Chondrocyte (in vitro differentiated cells): ENCODE results near the gene C14orf180. TPM values are rescaled to one million over a fixed set of nuclear protein-coding genes. Genes with fewer than 3 reads are reported as not detected.

Experiments used
- DNase-seq: peaks from one replicate; pipeline ENCODE4 v3.0.0; 2021; ENCODE audit warnings: mixed read lengths, low spot score
- H3K27ac Mint-ChIP-seq: one replicate; pipeline ENCODE4 v1.8.0; 2021; ENCODE audit warnings: mild to moderate bottlenecking, moderate library complexity, mixed read lengths; ENCODE audit not compliant: unreplicated experiment
- H3K27me3 Mint-ChIP-seq: 2 replicates; pipeline ENCODE4 v1.8.0; 2021; ENCODE audit warnings: low read depth, mixed read lengths
- H3K36me3 Mint-ChIP-seq: 2 replicates; pipeline ENCODE4 v1.8.0; 2021; ENCODE audit warnings: low read depth, mixed read lengths
- H3K4me1 Mint-ChIP-seq: 2 replicates; pipeline ENCODE4 v1.8.0; 2021; ENCODE audit warnings: low read depth, mild to moderate bottlenecking, mixed read lengths
- H3K4me3 Mint-ChIP-seq: one replicate; pipeline ENCODE4 v1.8.0; 2021; ENCODE audit warnings: mild to moderate bottlenecking, moderate library complexity, mixed read lengths; ENCODE audit not compliant: unreplicated experiment
- H3K9me3 Mint-ChIP-seq: 2 replicates; pipeline ENCODE4 v1.8.0; 2021; ENCODE audit warnings: low read depth, mixed read lengths
- CTCF ChIP-seq: fragments of 200-600 bp; sonication (generic); IDR thresholded peaks from 2 replicates; pipeline ENCODE4 v1.5.0; 2021; ENCODE audit warnings: antibody characterized with exemption, mild to moderate bottlenecking, moderate library complexity
- long read RNA-seq: library from polyadenylated mRNA; stranded (forward); transcript quantifications from one replicate; pipeline ENCODE4 v2.0.0, GENCODE V29; 2021
- total RNA-seq: library from RNA; stranded (reverse); gene quantifications from 3 replicates; pipeline ENCODE4 v1.2.1, GENCODE V29; 2021

The C14orf180 gene
- total RNA-seq, result not detected in 3 replicates
- long read RNA-seq, result 0 reads

GRCh38 chr14:104579507-104579906 is at the start of gene C14orf180:
Gene C14orf180 (plus strand): TSS chr14:104579764. CDS start chr14:104586431, 6,667 bp downstream.
- no peaks in the 10 kb centered on the region for H3K36me3 Mint-ChIP-seq
- no peaks in the 10 kb centered on the region for H3K9me3 Mint-ChIP-seq
- H3K4me1 Mint-ChIP-seq, result no peaks in the 10 kb centered on the region
- no peak for DNase-seq
- no peak for TF ChIP-seq CTCF
- peaks cover 12% of the 10 kb centered on the region for H3K27me3 Mint-ChIP-seq
- H3K27ac Mint-ChIP-seq, result no peak within 1 kb of the TSS
- H3K4me3 Mint-ChIP-seq, result no peak within 1 kb of the TSS

GRCh38 chr14:104530646-104531045 is 48.9 kb upstream of the C14orf180 start:
- DNase-seq, result no peak
- Mint-ChIP-seq H3K27ac (no peak overlapping the region), H3K9me3 (peaks cover 22% of the 10 kb centered on the region), H3K27me3 (peaks cover 15% of the 10 kb centered on the region), H3K36me3 (no peaks in the 10 kb centered on the region), H3K4me3 (no peak overlapping the region), H3K4me1 (no peaks in the 10 kb centered on the region)
- no peak for TF ChIP-seq CTCF

DNA sequence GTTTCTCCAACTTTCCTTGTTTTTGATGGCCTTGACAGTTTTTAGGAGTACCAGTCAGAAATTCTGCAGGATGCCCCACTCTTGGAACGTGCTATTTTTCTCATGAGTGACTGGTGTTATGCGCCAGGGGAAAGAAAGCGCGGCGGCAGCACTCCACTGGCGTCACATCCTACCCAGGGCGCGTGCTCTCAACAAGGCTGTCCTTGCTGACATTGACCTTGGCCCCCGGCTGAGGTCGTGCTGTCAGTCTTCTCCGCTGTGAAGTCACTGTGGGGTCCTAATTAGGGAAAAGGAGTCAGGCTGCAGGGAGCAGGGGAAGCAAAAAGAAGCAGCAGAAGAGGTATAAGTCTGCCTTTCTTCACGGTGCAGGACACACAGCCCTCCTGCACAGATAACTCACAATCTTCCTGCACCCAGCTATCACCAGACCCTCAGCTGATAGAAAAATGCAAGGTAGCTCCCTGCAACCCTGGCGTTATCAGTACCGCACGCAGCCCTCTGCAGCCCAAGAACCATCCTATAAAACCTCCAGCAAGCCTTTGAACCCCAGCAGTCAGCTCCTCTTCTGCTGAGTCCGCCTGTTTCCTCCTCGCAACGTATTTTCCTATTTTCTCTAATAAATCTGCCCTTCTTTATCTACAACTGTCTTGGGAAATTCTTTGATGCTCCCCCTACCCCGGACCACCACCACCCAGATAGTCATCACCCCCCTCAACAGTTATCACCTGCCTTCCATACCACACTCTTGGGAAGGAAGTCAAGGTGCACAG is 48.0 kb upstream of the C14orf180 start:
- DNase-seq, result no peak
- no peaks in the 10 kb centered on the region for H3K36me3 Mint-ChIP-seq
- H3K9me3 Mint-ChIP-seq, result peaks cover 19% of the 10 kb centered on the region
- H3K27me3 Mint-ChIP-seq, result peaks cover 15% of the 10 kb centered on the region
- H3K4me1 Mint-ChIP-seq, result no peaks in the 10 kb centered on the region
- TF ChIP-seq CTCF, result no peak
- no peak overlapping the region for H3K27ac Mint-ChIP-seq
- H3K4me3 Mint-ChIP-seq, result no peak overlapping the region

DNA sequence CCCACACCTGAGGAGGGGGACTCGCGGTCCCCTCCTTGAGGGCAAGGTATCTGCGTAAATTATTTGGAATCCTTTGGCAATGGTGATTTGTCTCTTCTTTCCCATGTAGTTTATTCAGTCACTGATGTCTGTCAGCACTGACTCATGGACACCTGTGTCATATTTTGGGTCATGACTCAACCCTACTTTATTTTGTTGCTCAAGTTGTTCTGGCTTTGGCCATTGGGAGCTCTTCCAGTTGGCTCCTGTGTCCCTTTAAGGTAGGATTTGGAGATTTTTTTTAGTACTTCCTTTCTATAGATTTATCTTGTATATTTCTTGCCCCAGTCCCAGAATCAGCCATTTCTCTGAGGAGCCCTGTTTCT is 47.4 kb upstream of the C14orf180 start:
- Mint-ChIP-seq H3K4me3 (no peak overlapping the region), H3K36me3 (no peaks in the 10 kb centered on the region), H3K27ac (no peak overlapping the region), H3K4me1 (no peaks in the 10 kb centered on the region), H3K27me3 (peaks cover 17% of the 10 kb centered on the region), H3K9me3 (peaks cover 13% of the 10 kb centered on the region)
- no peak for DNase-seq
- TF ChIP-seq CTCF, result no peak

DNA sequence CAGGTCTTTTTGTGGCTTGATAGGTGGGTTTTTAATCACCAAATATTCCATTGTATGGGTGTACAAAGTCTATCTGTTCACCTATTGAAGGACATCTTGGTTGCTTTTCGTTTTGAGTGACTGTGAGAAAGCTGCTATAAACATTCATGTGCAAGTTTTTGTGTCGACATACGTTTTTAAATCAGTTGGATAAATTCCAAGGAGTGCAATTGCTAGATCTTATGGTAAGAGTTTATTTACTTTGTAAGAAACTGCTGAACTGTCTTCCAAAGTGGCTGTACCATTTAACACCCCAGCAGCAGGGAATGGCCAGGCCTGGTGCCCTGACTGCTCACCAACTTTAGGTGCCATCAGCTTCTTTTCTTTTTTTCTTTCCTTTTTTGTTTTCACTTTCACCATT is 45.5 kb upstream of the C14orf180 start:
- H3K27ac Mint-ChIP-seq, result no peak overlapping the region
- H3K4me3 Mint-ChIP-seq, result no peak overlapping the region

More for the DNA sequence above, 45.5 kb upstream of the C14orf180 start:
- TF ChIP-seq CTCF, result no peak
- Mint-ChIP-seq H3K4me1 (no peaks in the 10 kb centered on the region), H3K9me3 (no peaks in the 10 kb centered on the region), H3K36me3 (no peaks in the 10 kb centered on the region), H3K27me3 (peaks cover 18% of the 10 kb centered on the region)
- no peak for DNase-seq
